Stimulated activated CD4-positive, alpha-beta T cell treated with anti-CD3 and anti-CD28 coated beads, Interleukin-12 subunit alpha, Interleukin-12 subunit beta, amount 100 ng/mL, for 48 hours (primary cell): Measurements from ENCODE around the gene MORC1.
"Not testable (repeated sequence)": the region's sequence is repeated elsewhere in the genome, so short reads cannot be mapped to it uniquely, and the experiment has no call there.

Experiments used
- DNase-seq, 3 donors: peaks; one replicate each; pipeline ENCODE4 v3.0.0-alpha.2; 2020; ENCODE audit warnings: low read depth in 2 of 3, low spot score in 1 of 3

Gene MORC1, protein sequence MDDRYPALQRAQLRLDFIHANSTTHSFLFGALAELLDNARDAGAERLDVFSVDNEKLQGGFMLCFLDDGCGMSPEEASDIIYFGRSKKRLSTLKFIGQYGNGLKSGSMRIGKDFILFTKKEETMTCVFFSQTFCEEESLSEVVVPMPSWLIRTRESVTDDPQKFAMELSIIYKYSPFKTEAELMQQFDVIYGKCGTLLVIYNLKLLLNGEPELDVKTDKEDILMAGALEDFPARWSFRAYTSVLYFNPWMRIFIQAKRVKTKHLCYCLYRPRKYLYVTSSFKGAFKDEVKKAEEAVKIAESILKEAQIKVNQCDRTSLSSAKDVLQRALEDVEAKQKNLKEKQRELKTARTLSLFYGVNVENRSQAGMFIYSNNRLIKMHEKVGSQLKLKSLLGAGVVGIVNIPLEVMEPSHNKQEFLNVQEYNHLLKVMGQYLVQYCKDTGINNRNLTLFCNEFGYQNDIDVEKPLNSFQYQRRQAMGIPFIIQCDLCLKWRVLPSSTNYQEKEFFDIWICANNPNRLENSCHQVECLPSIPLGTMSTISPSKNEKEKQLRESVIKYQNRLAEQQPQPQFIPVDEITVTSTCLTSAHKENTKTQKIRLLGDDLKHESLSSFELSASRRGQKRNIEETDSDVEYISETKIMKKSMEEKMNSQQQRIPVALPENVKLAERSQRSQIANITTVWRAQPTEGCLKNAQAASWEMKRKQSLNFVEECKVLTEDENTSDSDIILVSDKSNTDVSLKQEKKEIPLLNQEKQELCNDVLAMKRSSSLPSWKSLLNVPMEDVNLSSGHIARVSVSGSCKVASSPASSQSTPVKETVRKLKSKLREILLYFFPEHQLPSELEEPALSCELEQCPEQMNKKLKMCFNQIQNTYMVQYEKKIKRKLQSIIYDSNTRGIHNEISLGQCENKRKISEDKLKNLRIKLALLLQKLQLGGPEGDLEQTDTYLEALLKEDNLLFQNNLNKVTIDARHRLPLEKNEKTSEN

DNA sequence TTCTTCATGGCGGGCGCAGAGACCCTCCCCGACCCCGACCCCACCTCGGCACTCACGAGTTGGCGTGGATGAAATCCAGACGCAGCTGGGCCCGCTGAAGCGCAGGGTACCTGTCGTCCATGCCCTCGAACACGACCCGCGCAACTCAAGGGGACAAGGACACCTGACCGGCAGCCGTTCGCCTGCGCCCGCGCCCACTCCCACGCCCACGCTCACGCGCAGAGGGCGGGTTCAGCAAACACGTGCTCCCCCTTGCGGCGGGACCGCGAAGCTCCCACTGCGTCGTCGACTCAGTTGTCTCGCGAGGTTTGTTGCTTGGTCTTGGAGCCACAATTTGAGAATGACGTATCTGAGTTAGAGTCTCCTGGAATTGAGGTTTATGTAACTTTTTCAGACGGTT lies at the start of gene MORC1:
TSS of gene MORC1 (minus strand) at position 196 of the 400 bp plus-strand sequence. CDS start at position 121, 75 bp downstream.
- no peak for DNase-seq

GRCh38 chr3:109165905-109166304 lies 48.0 kb upstream of the MORC1 start:
- DNase-seq, result no peak

- no peak for DNase-seq
Observed at GRCh38 chr3:109161487-109162123, 43.7 kb upstream of the MORC1 start.

DNA sequence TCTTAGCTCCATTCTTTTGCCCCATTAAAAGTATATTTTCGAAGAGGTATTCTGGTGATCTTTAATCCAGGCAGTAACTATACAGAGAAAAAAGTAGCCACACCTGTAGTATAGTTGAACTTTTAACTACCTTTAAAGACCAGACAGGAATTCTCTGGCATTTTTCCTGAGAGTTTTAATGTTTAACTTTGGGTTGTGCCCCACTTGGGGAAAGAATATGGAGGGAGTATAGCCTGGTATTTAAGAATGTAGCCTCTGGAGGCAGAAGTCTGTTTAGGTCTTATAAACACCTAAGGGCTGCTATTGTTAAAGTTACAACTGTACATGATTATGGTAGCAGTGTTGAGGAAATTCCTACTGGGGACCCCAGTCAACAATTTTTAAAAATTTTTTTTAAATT lies 37.9 kb upstream of the MORC1 start:
- DNase-seq, result no peak

GRCh38 chr3:109154979-109155378 lies 37.0 kb upstream of the MORC1 start:
- no peak for DNase-seq

DNA sequence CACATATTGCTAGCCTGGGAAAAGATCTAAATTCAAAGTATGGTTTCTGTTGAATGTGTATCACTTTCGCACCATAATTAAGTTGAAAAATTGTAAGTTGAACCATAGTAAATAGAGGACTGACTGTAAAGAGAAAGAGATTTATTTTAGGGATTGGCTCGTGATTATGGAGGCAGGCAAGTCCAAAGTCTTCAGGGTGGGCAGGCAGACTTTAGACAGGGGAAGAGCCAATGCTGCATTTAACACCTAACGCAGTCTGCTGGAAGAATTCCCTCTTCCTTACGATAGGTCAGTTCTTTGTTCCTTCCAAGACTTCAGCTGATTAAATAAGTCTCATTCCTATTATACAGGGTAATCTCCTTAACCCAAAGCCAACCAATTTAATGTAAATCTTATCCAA lies 34.4 kb upstream of the MORC1 start:
- DNase-seq, result no peak

- no peak for DNase-seq
Observed at GRCh38 chr3:109149078-109149477, 31.1 kb upstream of the MORC1 start.

- DNase-seq, result no peak
Observed at GRCh38 chr3:109143646-109144045, 25.7 kb upstream of the MORC1 start.

- DNase-seq, result no peak
Observed at GRCh38 chr3:109140318-109140717, 22.4 kb upstream of the MORC1 start.

- no peak for DNase-seq
Observed at GRCh38 chr3:109137761-109138160, 19.8 kb upstream of the MORC1 start.

GRCh38 chr3:109136523-109136922 lies 18.6 kb upstream of the MORC1 start, which contains the start of gene C3orf85:
TSS of gene C3orf85 (plus strand) at chr3:109136719. CDS start at chr3:109136848, 129 bp downstream.
- DNase-seq, result no peak

GRCh38 chr3:109133474-109133816 lies 15.5 kb upstream of the MORC1 start:
- not testable (repeated sequence) for DNase-seq

GRCh38 chr3:109132801-109133473 lies 15.0 kb upstream of the MORC1 start:
- no peak for DNase-seq

DNA sequence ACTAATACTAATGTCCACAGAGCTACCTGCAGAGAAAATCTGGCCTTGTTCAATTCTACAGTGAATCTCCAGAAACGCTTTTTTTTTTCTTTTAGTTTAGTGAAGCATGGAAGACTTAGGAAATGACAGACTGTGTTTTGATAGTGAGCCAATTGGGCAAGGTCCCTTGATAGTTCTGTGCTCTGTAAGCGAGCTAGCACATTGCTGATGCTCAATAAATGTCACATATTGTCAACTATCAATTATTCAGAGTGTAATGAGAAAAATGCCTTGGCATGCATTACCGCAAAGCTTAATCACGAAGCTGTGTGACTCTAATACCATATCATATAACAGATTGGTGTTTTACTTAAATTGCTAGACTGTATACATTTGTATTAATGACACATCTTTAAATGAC lies 13.3 kb upstream of the MORC1 start:
- DNase-seq, result no peak

DNA sequence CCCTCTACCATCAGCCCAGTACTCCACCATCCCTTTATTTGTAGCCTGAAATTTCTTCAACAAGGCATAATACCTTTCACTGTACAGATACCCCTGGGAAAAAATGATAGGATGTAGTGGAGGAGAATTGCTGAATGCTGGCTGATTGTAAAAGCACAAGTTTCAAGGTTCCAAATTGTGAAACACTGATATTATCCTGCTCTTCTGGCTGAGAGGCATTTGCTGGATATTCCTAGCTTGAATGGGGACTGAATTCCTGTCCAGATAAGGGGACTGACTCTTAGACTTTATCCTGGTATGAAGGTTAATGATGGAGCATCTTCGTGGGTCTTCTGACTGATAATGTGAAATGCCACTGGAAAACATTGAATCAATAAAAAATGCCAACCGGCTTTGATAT lies 9.6 kb upstream of the MORC1 start:
- DNase-seq, result no peak

- no peak for DNase-seq
Observed at GRCh38 chr3:109125902-109126301, 8.0 kb upstream of the MORC1 start.

DNA sequence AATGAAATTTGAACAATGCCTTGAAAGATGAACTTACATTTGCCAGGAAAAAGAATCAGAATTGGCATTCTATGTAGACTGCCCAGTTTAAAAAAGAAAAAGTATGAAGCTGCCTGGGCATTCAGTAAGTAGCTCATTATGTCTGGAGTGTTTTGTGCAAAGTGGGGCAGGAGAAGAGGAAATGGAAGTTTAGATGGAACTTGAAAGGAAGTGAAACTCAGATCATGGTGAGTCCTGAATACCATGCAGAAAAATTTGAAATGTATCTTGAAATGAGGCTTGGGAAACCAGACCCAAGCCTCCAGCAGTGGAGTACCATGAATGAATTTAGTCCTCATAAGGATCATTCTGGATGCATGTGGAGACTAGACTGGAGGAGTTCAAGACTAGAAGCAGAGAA lies 4.8 kb upstream of the MORC1 start:
- no peak for DNase-seq

- DNase-seq, result no peak
Observed at GRCh38 chr3:109118584-109118983, 650 bp upstream of the MORC1 start.

DNA sequence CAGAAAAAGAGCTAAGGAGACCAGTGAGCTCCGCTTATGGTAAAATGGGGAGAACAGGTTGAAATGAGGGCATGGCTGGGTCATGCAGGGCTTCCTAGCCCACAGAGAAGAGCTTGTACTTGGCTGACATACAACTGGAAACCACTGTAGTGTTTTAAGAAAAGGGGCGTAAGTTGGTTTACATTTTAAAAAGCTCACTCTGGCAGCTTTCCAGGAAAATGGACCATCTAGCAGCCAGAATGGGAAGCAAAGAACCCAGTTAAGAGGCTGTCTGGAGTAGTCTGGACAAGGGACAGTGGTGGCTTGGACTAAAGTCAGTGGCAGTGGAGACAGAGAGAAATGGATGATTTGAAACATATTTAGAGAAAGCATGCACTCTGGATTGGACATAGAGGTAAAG lies 1.9 kb downstream of the MORC1 start:
- DNase-seq, result no peak

DNA sequence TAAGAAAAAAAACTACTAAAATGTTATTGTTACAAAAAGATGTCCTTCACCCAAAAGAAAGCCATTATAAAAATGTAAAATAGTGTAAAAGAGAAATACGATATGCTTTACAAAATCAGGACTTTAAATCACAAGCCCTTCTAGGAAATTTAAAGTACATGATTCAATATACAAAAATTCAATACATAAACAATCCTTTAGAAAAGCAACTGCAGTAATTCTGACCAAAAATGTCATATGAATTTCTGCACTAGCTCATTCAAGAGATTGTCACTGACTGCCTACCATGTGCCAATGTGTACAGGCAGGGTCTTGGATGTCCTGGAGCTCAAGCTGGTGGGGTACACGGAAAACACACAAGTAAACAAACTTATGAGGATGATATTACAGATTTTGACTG lies 2.5 kb downstream of the MORC1 start:
- DNase-seq, result no peak

- no peak for DNase-seq
Observed at GRCh38 chr3:109114746-109115145, 3.2 kb downstream of the MORC1 start.
